GM18498 (cell line): Measurements from ENCODE around the gene ITPR2.
"Not testable (repeated sequence)": the region's sequence is repeated elsewhere in the genome, so short reads cannot be mapped to it uniquely, and the experiment has no call there.

Experiments used
- ATAC-seq: cut with Tn5 transposase; IDR thresholded peaks from one replicate; pipeline ENCODE4 v1.9.1; 2021; ENCODE audit warnings: mild to moderate bottlenecking, moderate library complexity; ENCODE audit not compliant: unreplicated experiment

The ITPR2 gene

DNA sequence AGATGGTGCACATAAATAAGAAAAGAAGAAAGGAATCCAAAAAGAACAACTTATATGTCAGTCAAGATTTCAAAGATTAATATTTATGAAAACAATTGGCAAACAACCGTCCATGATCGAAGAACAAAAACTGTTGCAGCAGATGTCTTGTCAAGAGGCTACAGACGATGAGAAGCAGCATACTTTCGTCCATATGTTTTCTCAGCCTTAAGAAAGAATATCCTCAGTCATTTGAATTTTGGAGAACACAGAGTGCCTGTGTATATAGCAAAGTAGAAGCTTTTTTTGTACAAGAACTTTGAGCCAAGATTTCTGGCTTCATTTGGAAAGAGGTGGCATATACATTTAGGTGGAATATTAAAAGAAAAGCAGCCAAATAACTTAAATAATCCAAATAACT is 297.2 kb downstream of the ITPR2 start:
- no peak for ATAC-seq

DNA sequence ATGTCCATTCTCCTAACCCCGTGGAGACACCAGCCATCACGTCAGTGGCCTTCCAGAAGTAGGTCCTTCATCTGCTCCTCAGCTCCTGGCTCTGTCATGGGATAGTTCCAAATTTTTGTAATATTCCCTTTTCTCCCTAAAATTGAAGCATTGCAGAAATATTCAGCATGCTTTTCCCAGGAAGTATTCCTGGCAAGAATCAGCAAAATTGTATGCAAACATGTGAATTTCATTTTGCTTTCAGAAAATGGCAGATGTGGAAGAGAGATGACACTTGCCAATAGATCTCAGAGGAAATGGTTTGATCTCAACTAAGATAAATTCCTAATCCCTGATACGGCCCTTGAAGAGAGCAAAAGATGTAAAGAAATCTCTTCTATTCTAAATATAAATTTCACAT is 298.9 kb downstream of the ITPR2 start:
- no peak for ATAC-seq

DNA sequence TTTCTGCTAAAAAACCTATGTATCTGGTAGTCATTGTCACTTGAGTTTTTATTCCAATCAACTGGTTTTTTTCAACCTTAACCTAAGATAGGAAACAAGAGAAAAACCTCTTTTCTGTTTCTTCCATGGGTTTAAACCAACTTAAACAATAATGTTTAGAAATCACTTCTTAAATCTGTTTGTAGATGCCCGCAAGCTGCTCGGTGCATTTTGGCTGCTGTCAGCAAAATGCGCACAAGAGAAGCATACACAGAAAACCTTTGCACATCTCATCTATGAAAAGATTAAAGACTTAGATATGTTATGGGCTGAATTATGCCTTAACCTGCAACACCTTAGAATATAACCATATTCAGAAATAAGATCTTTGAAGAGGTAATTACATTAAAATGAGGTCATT is 299.8 kb downstream of the ITPR2 start:
- no peak for ATAC-seq

DNA sequence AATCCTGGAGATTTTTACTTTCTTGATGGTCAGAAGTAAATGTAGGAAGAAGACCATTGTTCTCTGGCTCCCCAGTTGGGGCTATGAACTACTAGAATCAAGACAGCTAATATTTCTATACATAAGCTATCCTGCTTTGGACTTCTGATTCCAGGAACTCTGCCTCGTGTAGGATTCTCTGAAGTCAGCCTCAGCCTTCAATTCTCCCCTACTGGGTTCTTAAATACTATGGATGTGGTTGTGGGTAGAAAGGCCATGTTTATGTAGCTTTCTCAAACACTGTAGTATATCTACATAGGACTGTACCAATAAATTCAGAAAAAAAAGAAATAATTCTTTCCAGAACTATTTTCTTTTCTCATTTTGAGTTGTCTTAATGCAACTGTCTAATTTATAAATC is 302.5 kb downstream of the ITPR2 start:
- no peak for ATAC-seq

DNA sequence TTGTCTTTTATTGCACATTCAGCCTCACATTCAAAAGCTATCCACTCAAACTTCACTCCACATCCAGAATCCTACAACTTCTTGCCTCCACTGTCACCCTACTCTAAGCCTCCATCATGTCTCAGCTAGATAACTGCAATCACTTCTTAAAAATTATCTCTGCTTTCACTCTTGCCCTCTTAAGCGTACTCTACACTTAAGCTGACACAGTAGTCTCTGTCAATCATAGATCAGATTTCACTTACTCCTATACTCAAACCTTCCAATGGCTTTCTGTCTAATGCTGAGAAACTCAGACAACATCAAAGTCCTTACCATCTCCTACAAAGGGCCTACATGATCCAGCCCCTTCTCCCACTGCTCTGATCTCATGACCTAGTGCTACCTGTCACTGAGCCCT is 304.1 kb downstream of the ITPR2 start:
- ATAC-seq = no peak

DNA sequence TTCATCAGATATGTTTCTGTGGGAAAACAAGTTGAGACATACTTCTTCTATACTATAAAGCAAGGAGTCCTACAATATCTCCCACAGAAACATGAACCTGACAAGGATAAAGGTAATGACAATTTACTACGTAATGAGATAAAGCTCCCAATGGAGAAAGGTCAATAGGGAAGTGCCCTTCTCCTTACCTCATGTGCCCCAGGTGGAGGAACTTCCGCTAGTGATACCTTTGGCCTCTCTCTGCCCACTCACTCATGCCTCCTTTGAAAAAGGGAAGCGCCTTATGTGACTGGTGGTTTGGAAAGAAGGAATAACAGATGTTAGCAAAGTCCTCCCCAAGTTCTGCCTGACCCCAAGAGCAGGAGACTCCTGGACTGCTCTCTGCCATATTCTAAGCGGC is 305.3 kb downstream of the ITPR2 start:
- ATAC-seq = no peak

DNA sequence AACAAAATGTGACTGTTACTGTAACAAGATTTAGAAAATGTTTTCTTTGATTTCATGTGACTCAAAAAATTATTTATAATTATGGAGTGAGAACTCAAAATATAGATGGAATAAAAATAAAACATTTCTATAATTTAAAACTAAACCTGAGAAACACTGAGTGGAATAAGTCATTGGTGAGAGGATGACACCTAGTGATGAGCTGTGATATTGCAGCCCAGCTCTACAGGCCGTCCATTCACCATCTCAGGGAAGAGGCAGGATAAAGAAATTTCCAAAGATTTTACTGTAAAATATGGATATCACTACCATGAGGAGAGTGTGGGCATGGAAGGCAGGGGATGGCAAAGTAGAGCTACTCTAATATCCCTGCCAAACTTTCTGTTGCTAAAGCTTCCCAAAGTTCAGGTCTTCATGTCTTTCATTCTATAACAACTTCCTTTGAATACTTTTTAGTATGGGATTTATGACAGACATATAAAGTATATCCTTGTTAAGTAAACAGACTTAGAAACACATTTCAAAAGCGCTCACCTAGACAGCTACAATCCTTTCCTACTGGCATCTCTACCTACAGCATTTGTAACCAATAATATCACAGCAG is 308.0 kb downstream of the ITPR2 start:
- no peak for ATAC-seq

DNA sequence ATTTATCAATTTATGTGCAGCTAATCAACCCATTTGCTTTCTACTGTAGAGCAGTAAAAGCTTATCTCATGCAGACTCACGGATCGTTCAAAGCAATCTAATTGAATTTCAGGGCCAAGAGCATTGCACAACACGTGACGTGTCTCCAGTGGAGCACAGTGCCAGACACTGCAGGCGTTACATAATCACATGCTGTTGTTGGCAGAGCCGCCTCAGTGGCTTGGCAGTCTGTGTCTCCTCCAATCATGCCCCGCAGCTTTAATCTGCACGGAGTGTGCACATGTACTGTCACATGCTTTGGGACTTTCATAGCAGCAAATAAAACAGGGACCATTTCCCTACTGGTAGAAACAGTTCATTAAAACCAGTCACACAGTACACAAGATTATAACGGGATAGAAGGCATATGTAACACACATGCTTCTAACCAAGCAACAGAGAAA is 309.3 kb downstream of the ITPR2 start:
- no peak for ATAC-seq

DNA sequence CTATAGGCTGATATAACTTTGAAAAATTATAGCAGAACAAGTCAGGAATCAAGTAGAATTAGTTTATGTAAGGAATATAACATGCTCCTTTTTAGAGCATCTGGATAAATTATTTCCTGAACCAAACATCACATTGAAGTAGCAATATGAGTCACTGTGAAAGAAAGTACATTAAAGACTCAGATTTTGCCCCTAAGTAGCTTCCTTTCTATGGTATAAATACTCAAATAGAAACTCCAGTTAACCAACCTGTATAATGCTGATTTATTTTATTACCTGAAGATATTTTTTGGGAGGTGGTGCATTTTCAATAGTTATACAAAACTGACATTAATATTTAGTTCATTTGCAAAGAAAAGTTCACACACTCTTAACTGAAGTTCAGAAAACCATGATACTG is 312.1 kb downstream of the ITPR2 start:
- peak; percentile 52 for ATAC-seq

DNA sequence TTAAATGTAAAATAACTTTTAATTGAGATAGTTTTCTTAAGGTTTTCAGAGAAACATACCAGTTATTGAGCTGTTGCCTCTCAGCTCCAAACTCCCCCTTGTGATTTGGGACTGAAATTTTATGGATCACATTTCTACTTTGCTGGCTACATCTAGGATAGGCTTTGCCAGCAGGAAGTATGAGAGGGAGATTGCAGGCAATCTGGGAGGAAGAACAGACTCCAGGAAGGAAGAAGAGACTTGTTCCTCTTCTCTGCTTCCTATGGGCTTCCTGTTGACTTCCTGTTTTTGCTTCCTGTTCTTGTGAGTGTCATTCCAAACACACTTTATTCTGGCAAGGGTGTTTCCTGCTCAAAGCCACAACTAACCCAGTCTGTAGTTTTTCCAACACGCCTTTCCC is 312.9 kb downstream of the ITPR2 start:
- no peak for ATAC-seq

DNA sequence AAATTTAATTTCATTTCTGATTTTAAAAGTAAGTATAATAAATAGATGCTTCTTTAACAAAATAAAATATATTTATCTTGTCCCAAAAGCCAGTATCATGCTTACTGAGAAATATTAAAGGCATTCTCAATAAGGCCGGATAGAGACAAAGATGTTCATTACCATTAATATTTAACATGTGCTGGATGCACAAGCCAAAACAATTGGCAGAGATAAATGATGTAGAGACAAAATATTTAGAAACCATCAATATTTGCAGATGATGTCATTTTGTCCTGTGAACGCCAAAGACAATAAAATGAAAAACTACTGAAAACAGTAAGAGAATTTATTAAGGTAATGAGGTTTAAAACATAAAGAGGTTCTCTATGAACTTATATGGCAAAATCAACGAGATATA is 313.5 kb downstream of the ITPR2 start:
- no peak for ATAC-seq

DNA sequence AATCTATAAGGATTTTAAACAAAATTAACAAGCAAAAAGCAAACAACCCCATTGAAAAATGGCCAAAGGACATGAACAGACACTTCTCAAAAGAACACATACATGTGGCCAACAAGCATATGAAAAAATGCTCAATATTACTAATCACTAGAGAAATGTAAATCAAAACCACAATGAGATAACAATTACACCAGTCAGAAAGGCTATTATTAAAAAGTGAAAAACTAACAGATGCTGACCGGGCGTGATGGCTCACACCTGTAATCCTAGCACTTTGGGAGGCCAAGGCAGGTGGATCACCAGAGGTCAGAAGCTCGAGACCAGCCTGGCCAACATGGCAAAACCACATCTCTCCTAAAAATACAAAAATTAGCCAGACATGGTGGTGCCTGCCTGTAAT is 315.7 kb downstream of the ITPR2 start:
- ATAC-seq = not testable (repeated sequence)

DNA sequence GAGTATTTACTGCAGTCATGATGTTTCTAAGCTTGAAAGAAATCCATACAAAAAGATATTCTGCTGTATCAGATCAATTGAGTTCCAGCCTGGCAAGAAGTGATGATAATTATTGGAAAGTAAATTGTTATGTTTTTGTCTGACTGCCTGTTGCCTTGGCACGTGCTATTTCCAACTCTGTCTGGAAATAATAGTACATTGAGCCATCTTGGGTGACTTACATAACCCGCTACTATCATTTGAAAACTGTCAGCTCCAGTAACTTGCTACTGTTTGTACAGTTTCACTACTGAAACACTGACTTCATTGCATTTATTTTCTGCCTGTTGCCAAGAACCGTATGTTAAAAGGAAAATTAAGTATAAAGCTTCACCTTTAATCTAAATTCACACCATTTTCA is 318.6 kb downstream of the ITPR2 start:
- peak; percentile 63 for ATAC-seq

DNA sequence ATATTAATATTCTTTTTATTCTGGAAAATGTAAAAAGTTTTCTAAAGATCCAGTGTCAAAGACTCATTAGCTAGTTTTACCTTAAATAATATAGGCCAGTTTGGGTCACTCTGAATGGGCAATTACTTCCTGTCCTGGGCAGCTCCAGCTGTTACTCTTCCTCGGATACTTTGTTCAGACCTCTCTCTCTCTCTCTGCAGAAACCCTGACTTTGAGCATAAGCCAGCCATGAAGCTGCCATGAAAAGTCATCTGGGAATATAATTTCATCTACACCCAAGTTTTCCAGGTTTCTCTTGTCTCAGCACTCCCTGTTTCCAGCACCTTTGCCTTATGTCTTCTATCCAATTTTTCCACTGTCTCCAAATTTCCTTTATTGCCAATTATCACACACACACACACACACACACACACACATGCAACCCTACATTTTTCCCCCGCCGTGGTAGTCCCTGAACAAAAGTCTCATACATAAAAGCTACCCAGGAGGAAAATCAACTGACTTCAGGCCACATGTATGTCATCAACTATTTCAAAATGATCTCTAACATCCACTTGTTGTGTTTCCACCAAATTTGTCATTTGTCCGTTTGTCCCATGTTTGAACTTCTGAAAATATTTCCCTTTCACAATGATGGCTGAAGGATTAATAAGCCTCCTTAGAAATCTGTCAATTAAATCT is 319.5 kb downstream of the ITPR2 start:
- no peak for ATAC-seq

DNA sequence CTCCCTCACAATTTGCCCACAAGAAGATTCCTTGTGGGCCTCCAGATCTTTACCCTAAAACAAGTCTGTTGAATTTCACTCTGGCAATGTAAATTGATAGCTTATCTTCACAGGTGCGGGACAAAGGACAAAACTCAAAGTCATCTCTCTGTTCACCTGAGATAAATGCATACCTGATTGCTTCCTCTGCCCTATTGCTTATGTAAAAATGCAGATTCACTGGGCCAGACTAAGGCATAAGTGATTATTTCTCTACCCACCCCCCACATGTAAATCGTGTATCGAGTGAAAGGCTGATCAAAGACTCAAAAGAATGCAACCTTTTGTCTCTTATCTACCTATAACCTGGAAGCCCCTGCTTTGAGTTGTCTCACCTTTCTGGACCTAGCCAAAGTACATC is 320.8 kb downstream of the ITPR2 start:
- ATAC-seq = no peak

DNA sequence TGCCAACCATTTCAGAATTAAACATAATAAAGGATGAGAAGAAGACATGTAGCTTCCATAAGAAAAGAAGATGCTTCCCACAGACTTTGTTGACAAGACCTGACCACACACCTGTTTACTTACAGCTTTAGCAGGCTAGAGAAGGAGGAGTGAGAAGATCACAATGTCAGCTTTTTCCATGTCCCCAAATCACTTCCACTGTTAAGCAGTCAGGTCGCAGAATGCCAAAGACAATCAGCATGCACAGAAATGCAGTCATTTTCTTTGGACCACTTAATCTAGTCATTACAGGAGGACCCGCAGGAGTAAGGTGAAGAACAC is 322.7 kb downstream of the ITPR2 start:
- ATAC-seq = no peak

DNA sequence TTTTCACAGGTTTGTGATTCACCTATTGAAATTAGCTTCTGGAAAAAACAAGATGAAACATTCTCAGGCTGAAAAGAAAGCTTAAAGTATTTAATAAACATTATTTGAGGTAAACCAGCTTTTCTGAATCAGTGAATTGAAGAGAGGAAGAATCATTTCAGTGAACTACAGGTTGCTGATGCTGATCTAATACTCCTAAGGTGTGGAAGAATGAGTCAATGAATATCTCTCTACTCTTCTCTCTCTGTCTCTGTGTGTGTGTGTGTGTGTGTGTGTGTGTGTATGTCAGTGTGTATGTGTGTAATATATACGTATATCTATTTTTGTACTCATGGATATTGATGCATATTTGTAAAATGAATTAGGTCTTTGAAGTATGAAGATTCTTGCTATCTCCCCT is 325.4 kb downstream of the ITPR2 start:
- ATAC-seq = no peak

DNA sequence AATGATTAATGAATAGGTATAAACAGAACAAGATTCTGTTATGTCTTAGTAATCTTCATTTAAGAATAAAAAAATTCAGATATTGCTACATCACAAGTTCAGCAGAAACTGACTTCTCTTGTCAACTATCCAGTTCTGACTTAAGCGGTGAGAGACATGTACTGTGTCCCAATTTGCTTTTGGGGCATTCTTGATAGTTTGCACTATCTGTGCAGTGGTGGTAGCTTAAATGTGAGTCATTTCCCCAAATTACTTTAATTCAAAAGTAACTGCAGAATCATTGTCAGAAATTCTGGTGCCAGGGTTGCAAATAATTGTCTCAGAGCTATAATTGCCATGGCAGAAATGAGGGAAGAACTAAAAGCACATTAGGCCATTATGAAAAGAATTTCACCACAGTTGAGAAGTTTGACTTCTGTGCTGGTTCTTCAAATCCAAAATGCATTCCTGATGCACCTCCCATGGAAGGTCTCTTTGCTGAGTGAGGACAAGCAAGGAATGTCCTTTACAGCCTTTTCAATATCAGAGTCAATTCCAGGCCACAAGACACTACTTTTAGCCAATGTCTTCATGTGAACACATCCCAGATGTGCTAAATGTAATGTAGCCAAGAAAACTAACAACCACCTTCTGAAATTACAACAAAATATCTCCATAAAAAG is 332.9 kb downstream of the ITPR2 start:
- no peak for ATAC-seq

DNA sequence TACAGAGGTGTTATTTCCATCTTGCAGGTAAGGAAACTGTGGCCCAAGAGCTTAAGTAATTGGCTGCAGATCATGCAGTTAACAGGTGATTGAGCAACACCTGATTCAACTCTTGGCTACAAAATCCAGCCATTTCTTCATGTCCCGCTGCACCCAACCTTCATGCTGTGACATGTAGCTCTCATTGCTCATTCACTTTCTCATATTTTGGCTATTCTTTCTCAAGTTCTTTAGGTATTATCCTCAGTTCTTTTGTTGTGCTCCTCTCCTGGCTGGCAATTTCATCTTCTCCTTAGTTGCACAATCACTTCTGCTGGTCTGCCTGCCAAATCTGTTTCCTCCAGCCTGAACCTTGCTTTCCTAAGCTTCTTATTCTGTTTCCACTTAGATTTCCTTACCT is 336.8 kb downstream of the ITPR2 start:
- no peak for ATAC-seq

DNA sequence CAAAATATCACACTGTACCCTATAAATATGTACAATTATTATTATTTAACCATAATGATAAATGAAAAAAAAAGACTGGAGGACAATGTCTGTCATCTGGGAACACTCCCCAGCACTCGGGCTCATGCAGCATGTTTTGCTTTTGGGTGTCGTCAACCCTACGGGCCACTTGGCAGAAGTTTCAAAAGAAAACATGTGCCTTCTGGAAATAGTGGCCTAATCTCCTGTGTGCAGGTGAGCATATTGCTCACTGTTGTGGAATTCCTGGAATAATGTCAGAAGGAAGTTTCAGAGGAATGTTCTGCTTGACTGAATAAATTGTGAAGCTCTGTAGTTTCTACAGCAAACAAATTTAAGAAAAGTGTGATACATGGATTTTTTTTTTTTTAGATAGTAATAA is 339.3 kb downstream of the ITPR2 start:
- no peak for ATAC-seq

DNA sequence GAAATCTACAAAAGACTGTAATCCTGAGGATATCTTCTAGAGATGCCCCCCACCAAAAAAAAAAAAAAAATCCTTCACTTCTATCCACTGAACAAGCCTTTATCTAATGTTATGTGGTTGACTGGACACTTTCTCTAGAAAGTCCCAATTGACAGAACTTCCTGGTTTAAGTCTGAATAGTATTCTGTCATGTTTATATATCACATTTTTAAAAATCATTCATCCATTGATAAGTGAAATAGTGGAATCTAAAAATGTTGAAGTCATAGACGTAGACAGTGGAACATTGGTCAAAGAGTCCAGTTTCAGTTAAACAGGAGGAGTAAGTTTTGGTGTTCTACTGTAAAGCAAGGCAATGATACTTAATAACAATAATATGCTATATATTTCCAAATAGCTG is 340.6 kb downstream of the ITPR2 start:
- no peak for ATAC-seq

DNA sequence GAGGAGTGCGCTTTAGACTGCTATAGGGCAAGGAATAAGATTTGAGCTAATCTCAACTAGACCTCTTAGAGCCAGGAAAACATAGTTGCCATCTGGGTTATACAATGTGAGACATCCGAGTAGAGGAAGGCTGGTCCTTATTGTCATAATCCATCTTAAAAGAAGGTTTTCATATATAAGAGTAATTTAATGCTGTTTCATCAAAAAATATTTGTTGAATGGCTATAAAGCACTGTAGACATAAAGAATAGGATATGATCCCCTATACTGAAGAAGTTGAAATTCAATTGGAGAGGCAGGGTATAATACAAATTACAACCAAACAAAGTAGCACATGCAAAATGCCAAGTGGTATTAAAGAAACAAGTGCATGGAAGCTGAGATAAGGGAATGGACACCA is 343.1 kb downstream of the ITPR2 start:
- no peak for ATAC-seq

DNA sequence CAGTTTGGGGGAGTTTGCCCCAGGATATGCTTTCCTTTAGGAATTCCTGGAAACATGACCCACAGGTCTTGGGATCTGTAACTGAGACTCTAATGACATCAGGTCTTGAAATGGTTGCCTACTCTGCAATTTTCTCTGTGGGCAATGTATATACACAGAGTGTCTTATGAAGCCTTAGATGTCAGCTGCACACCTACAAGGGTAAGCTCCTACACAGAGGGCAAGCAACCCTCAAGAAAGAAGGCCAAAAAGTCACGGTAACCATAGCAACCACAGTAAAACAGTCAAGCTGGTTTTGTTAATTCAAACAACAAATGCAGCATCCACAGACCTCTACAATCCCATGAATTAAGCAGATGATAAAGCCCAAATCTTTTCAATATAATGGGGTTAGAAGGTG is 344.6 kb downstream of the ITPR2 start:
- ATAC-seq = no peak
